HepG2 (cell line): ENCODE results near the gene MAST1. TPM values are rescaled to one million over a fixed set of nuclear protein-coding genes. Genes with fewer than 3 reads are reported as not detected.

Experiments used
- CHD2 ChIP-seq: IDR thresholded peaks from 2 replicates; pipeline ENCODE4 v1.6.1; 2011; ENCODE audit warnings: low read depth, low read length, improper control_type of control experiment
- EP300 ChIP-seq, 3 experiments: sonication (generic) in 1 of 3; formaldehyde crosslinking in 1 of 3; IDR thresholded peaks; 2 replicates each; pipeline versions ENCODE4 v1.5.1 to v1.6.1; 2011 to 2020; ENCODE audit warnings: low read depth in 2 of 3, low read length in 2 of 3, borderline replicate concordance in 1 of 3, improper control_type of control experiment in 1 of 3, mild to moderate bottlenecking in 1 of 3, missing genetic modification reagents in 1 of 3, moderate library complexity in 1 of 3
- KDM2A ChIP-seq: sonication (generic); formaldehyde crosslinking; IDR thresholded peaks from 2 replicates; pipeline ENCODE4 v1.4.0; 2020; ENCODE audit warnings: low read depth, missing genetic modification reagents, borderline replicate concordance
- NFYC ChIP-seq: IDR thresholded peaks from 2 replicates; pipeline ENCODE4 v1.6.1; 2016; ENCODE audit warnings: missing genetic modification reagents, missing compliant biosample characterization
- NKX3-1 ChIP-seq: sonication (generic); formaldehyde crosslinking; IDR thresholded peaks from 2 replicates; pipeline ENCODE4 v1.5.0; 2020; ENCODE audit warnings: missing genetic modification reagents
- RAD21 ChIP-seq: fragments of 450-650 bp; formaldehyde crosslinking; IDR thresholded peaks from 2 replicates; pipeline ENCODE4 v1.5.0; 2020; ENCODE audit warnings: mild to moderate bottlenecking
- RFXAP ChIP-seq: sonication (generic); formaldehyde crosslinking; IDR thresholded peaks from 2 replicates; pipeline ENCODE4 v1.4.0; 2020; ENCODE audit warnings: missing genetic modification reagents, borderline replicate concordance
- TGIF2 ChIP-seq: IDR thresholded peaks from 2 replicates; pipeline ENCODE4 v1.6.1; 2016; ENCODE audit warnings: control low read depth, missing compliant biosample characterization
- ZBTB3 ChIP-seq: sonication (generic); formaldehyde crosslinking; IDR thresholded peaks from 2 replicates; pipeline ENCODE4 v1.4.0; 2020; ENCODE audit warnings: low read depth, mild to moderate bottlenecking, moderate library complexity, missing genetic modification reagents, borderline replicate concordance
- ZNF274 ChIP-seq: sonication (generic); formaldehyde crosslinking; IDR thresholded peaks from 2 replicates; pipeline ENCODE4 v1.5.1; 2020; ENCODE audit warnings: mild to moderate bottlenecking, missing genetic modification reagents
- ZNF30 ChIP-seq: sonication (generic); formaldehyde crosslinking; IDR thresholded peaks from 2 replicates; pipeline ENCODE4 v1.5.0; 2020; ENCODE audit warnings: mild to moderate bottlenecking, missing genetic modification reagents
- ZNF383 ChIP-seq: sonication (generic); formaldehyde crosslinking; IDR thresholded peaks from 2 replicates; pipeline ENCODE4 v1.4.0; 2020; ENCODE audit warnings: missing genetic modification reagents, mild to moderate bottlenecking, borderline replicate concordance
- ZNF598 ChIP-seq: sonication (generic); formaldehyde crosslinking; IDR thresholded peaks from 2 replicates; pipeline ENCODE4 v1.5.1; 2020; ENCODE audit warnings: mild to moderate bottlenecking, missing genetic modification reagents, borderline replicate concordance
- ZNF678 ChIP-seq: sonication (generic); formaldehyde crosslinking; IDR thresholded peaks from 2 replicates; pipeline ENCODE4 v1.4.0; 2020; ENCODE audit warnings: mild to moderate bottlenecking, missing genetic modification reagents
- ZNF713 ChIP-seq: sonication (generic); formaldehyde crosslinking; IDR thresholded peaks from 2 replicates; pipeline ENCODE4 v1.4.0; 2020; ENCODE audit warnings: mild to moderate bottlenecking, missing genetic modification reagents
- polyA plus RNA-seq, 8 experiments: library from polyadenylated mRNA; depleted of rRNA in 3 of 8; stranded (reverse) in 7 of 8; unstranded in 1 of 8; fragments of >200 nt; fragmentation: Illumina TruSeq in 4 of 8; extraction: Trizol in 4 of 8; gene quantifications; 2 replicates each; pipeline versions ENCODE4 v1.2.1 to v1.2.3, GENCODE V29; 2011 to 2016; ENCODE audit warnings: low read depth in 4 of 8, missing spikeins in 1 of 8, mixed read lengths in 1 of 8; ENCODE audit not compliant: insufficient read depth in 1 of 8
- total RNA-seq, 5 experiments: library from RNA; depleted of rRNA; stranded (reverse); fragments of >200 nt; fragmentation: Illumina TruSeq; extraction: Trizol; gene quantifications; 2 replicates each; pipeline ENCODE4 v1.2.3, GENCODE V29; 2016; ENCODE audit warnings: low read depth in 1 of 5
- TF ChIP-seq, protein P1 (sequence below): sonication (generic); formaldehyde crosslinking; IDR thresholded peaks from 2 replicates; pipeline ENCODE4 v1.4.0; 2020; ENCODE audit warnings: missing genetic modification reagents, mild to moderate bottlenecking, borderline replicate concordance
- TF ChIP-seq, protein P2 (sequence below): sonication (generic); formaldehyde crosslinking; IDR thresholded peaks from 2 replicates; pipeline ENCODE4 v1.4.0; 2020; ENCODE audit warnings: missing genetic modification reagents
- TF ChIP-seq, protein P3 (sequence below): sonication (generic); formaldehyde crosslinking; IDR thresholded peaks from 2 replicates; pipeline ENCODE4 v1.5.1; 2020; ENCODE audit warnings: missing genetic modification reagents, mild to moderate bottlenecking, borderline replicate concordance
- TF ChIP-seq, protein P4 (sequence below): sonication (generic); formaldehyde crosslinking; IDR thresholded peaks from 2 replicates; pipeline ENCODE4 v1.4.0; 2020; ENCODE audit warnings: missing genetic modification reagents
- TF ChIP-seq, protein P5 (sequence below): sonication (generic); formaldehyde crosslinking; IDR thresholded peaks from 2 replicates; pipeline ENCODE4 v1.5.0; 2020; ENCODE audit warnings: missing genetic modification reagents
- TF ChIP-seq, protein P6 (sequence below): sonication (generic); formaldehyde crosslinking; IDR thresholded peaks from 2 replicates; pipeline ENCODE4 v1.8.1; 2023; ENCODE audit warnings: mild to moderate bottlenecking, missing genetic modification reagents

Gene MAST1
- total and polyA plus RNA-seq, 2 of the 13 experiments (the other 11 are each of a cell fraction or from before 2014, with no cell fraction given) = 0.73 to 4.7 TPM

DNA sequence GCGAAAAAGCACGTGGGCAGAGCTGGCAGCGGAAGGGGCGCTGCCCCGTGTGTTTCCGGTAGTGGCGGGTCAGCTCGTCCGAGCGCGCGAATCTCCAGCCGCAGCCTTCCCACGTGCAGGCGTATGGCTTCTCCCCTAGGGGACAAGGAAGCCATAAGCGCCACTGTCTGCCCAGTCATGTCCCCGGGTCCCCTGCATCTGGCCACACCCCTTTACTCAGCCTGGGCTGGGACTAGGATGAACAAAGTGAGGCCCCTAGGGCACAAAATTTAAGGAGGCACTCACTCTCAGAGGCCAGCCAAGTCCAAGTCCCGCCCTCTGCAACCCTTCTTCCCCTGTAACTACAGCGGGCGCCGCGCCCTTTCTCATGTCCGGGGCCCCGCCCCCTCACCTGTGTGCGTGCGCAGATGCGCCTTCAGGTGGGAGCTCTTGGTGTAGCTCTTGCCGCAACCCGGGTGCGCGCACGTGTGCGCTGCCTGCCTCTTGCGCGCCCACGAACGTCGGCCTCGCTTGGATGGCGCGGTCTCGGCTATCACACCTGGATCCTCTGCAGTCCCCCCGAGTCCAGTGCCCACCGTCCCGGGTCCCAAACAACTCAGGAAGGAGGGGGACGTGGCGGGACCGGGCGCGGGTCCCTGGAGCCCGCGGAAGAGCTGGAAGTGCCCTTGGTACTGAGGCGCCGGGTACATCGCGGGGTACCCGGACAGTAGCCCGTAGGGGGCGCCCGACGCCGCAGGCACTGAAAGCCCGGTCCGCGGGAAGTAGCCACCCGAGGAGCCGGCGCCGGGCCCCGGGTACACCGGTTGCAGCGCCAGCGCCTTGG lies 46.8 kb downstream of the MAST1 start (continued):
- TF ChIP-seq ZNF383 (CRISPR knock-in tag) (no peak), EP300 (IDR thresholded peaks at IDR 0.05; ENCODE audit: low read depth in 2 of 2, low read length in 2 of 2) (no peak), EP300 (CRISPR knock-in tag; IDR thresholded peaks at IDR 0.05; ENCODE audit: borderline replicate concordance) (no peak), ZNF30 (CRISPR knock-in tag) (no peak), ZNF713 (no peak), ZNF598 (CRISPR knock-in tag) (peak; percentile 6; the same call in 1 of the 2 replicates), ZBTB3 (CRISPR knock-in tag) (no peak), NFYC (no peak), ZNF274 (no peak), NKX3-1 (CRISPR knock-in tag) (no peak), ZNF678 (no peak), KDM2A (CRISPR knock-in tag) (peak; percentile 50), TGIF2 (CRISPR knock-in tag) (no peak), RAD21 (CRISPR knock-in tag) (peak; percentile 80), CHD2 (no peak), RFXAP (CRISPR knock-in tag) (peak; percentile 72; the same call in 1 of the 2 replicates)
- TF ChIP-seq, protein P1, sequence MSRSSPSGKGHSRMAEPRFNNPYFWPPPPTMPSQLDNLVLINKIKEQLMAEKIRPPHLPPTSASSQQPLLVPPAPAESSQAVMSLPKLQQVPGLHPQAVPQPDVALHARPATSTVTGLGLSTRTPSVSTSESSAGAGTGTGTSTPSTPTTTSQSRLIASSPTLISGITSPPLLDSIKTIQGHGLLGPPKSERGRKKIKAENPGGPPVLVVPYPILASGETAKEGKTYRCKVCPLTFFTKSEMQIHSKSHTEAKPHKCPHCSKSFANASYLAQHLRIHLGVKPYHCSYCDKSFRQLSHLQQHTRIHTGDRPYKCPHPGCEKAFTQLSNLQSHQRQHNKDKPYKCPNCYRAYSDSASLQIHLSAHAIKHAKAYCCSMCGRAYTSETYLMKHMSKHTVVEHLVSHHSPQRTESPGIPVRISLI = no peak; the same call in 1 of the 2 replicates
- TF ChIP-seq, protein P2, sequence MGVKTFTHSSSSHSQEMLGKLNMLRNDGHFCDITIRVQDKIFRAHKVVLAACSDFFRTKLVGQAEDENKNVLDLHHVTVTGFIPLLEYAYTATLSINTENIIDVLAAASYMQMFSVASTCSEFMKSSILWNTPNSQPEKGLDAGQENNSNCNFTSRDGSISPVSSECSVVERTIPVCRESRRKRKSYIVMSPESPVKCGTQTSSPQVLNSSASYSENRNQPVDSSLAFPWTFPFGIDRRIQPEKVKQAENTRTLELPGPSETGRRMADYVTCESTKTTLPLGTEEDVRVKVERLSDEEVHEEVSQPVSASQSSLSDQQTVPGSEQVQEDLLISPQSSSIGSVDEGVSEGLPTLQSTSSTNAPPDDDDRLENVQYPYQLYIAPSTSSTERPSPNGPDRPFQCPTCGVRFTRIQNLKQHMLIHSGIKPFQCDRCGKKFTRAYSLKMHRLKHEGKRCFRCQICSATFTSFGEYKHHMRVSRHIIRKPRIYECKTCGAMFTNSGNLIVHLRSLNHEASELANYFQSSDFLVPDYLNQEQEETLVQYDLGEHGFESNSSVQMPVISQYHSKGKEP (CRISPR knock-in tag) = no peak
- TF ChIP-seq, protein P3, sequence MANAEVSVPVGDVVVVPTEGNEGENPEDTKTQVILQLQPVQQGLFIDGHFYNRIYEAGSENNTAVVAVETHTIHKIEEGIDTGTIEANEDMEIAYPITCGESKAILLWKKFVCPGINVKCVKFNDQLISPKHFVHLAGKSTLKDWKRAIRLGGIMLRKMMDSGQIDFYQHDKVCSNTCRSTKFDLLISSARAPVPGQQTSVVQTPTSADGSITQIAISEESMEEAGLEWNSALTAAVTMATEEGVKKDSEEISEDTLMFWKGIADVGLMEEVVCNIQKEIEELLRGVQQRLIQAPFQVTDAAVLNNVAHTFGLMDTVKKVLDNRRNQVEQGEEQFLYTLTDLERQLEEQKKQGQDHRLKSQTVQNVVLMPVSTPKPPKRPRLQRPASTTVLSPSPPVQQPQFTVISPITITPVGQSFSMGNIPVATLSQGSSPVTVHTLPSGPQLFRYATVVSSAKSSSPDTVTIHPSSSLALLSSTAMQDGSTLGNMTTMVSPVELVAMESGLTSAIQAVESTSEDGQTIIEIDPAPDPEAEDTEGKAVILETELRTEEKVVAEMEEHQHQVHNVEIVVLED (CRISPR knock-in tag) = peak; percentile 67
- TF ChIP-seq, protein P4, sequence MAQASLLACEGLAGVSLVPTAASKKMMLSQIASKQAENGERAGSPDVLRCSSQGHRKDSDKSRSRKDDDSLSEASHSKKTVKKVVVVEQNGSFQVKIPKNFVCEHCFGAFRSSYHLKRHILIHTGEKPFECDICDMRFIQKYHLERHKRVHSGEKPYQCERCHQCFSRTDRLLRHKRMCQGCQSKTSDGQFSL (CRISPR knock-in tag) = no peak
- TF ChIP-seq, protein P5, sequence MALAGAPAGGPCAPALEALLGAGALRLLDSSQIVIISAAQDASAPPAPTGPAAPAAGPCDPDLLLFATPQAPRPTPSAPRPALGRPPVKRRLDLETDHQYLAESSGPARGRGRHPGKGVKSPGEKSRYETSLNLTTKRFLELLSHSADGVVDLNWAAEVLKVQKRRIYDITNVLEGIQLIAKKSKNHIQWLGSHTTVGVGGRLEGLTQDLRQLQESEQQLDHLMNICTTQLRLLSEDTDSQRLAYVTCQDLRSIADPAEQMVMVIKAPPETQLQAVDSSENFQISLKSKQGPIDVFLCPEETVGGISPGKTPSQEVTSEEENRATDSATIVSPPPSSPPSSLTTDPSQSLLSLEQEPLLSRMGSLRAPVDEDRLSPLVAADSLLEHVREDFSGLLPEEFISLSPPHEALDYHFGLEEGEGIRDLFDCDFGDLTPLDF = no peak
- TF ChIP-seq, protein P6, sequence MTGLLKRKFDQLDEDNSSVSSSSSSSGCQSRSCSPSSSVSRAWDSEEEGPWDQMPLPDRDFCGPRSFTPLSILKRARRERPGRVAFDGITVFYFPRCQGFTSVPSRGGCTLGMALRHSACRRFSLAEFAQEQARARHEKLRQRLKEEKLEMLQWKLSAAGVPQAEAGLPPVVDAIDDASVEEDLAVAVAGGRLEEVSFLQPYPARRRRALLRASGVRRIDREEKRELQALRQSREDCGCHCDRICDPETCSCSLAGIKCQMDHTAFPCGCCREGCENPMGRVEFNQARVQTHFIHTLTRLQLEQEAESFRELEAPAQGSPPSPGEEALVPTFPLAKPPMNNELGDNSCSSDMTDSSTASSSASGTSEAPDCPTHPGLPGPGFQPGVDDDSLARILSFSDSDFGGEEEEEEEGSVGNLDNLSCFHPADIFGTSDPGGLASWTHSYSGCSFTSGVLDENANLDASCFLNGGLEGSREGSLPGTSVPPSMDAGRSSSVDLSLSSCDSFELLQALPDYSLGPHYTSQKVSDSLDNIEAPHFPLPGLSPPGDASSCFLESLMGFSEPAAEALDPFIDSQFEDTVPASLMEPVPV (CRISPR knock-in tag) = no peak; the same call in 1 of the 2 replicates
